ENCODE results near the gene PPP5C. TPM values are rescaled to one million over a fixed set of nuclear protein-coding genes. Genes with fewer than 3 reads are reported as not detected.

Gene PPP5C
- polyA plus RNA-seq, 4 donors = 24.0 to 52.2 (median 39.4) TPM

DNA sequence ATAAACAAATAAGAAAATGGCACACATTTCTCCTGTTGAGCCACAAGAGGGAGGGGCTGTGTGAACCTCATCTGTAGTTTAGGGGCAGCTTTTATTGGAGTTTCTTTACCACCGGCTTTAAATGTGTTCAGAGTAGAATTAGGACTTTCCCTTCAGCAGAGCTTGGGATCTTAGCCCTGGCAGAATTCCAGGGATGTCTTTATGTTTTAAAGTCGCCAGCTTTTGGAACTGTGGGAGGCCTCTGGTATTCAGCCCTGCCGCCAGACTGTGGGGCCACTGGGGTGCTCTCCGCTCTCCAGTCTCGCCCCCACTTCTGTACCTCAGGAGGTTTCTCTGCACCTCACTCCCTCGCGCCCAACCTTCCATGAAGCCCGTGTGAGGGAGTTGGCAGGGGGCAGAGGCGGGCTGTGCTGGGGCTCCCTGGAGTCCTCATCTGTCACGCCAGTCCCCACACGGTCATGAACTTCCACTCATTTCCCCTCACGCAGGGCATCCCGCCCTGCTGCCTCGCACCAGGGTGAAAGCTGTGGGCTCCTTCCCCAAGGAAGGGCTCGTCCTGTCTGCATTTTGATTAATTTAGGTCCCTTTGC, 35.0 kb downstream of the PPP5C start:
- WGBS, 3 donors = 91 to 94% (median 91%) methylated on average over 15 of the region's 15 CpGs
- H3K27me3 ChIP-seq (ENCODE audit: control insufficient read depth in 3 of 3, insufficient read depth in 3 of 3, low read length in 3 of 3) = no peaks in the 10 kb centered on the region
- no peak overlapping the region for H3K4me3 ChIP-seq (ENCODE audit: low read depth in 1 of 3, low read length in 3 of 3)
- no peak overlapping the region for H3K27ac ChIP-seq (ENCODE audit: low read depth in 1 of 3, low read length in 2 of 3)
- FAIRE-seq (no peak), DNase-seq (no peak)
- peaks cover 14 to 63% (median 14%) of the 10 kb centered on the region in 3 donors for H3K36me3 ChIP-seq (ENCODE audit: control insufficient read depth in 3 of 3, insufficient read depth in 2 of 3, low read depth in 1 of 3, low read length in 3 of 3)
- H3K9me3 ChIP-seq (ENCODE audit: control insufficient read depth in 2 of 2, insufficient read depth in 1 of 2, low read depth in 1 of 2, low read length in 1 of 2) = no peaks in the 10 kb centered on the region
- no peaks in the 10 kb centered on the region for H3K4me1 ChIP-seq (ENCODE audit: control insufficient read depth in 3 of 3, insufficient read depth in 2 of 3, low read depth in 1 of 3, low read length in 2 of 3)

DNA sequence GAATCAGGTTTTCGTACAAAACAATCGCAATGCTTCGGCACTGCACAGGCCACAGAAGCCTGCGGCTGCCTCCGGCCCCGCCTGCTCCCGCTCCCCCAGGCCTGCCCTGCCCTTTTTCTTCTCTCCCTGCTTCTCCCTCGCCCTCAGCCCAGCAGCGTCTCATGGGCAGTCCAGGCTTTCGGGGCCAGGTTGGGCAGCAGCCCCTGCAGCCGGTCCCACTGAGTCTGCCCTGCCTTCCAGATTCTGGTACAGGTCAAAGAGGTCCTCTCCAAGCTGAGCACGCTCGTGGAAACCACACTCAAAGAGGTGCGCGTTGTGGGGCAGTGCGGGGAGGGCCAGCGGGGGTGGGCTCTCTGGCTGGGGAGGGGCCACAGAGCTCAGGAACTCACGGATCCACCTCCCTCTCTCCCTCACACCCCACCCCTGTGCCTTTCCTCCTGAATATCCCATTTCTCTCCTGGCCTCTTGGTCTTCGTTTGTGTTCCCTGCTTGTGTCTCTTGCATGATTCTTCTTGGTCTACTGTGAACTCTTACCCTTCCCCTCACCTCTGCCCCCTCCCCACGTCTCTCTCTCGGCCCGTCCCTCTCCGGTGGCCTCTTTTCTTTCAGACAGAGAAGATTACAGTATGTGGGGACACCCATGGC, 36.4 kb downstream of the PPP5C start:
- WGBS, 3 donors = 90 to 92% (median 90%) methylated on average over 22 of the region's 23 CpGs
- H3K4me3 ChIP-seq (ENCODE audit: low read depth in 1 of 3, low read length in 3 of 3) = no peak overlapping the region

DNA sequence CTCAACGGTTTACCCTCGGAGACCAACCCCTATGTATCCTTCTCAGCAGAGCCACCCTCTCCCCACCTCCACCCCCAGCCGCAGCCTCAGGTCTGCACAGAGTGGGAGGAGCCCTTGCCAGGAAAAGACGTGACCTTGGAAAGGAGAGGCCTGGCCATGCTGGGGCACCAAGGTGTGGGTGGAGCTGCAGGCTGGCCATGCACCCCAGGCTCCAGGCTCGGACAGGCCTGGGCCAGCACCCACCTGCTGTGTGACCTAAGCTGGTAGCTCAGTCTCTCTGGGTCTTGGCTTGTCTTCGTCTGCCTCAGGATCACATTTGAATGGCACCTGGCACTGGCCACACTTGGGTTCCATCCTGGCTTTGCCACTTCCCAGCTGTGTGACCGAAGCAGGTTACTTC, 37.0 kb downstream of the PPP5C start:
- H3K27ac ChIP-seq (ENCODE audit: low read depth in 1 of 3, low read length in 2 of 3) = no peak overlapping the region
- 85 to 89% (median 86%) methylated on average over 7 of the region's 7 CpGs for WGBS, 3 donors
- H3K4me3 ChIP-seq (ENCODE audit: low read depth in 1 of 3, low read length in 3 of 3) = no peak overlapping the region
- H3K36me3 ChIP-seq (ENCODE audit: control insufficient read depth in 3 of 3, insufficient read depth in 2 of 3, low read depth in 1 of 3, low read length in 3 of 3) = peaks cover 11 to 79% (median 17%) of the 10 kb centered on the region in 3 donors
- no peak for DNase-seq
- no peaks in the 10 kb centered on the region for H3K9me3 ChIP-seq (ENCODE audit: control insufficient read depth in 2 of 2, insufficient read depth in 1 of 2, low read depth in 1 of 2, low read length in 1 of 2)
- FAIRE-seq = no peak
- no peaks in the 10 kb centered on the region for H3K4me1 ChIP-seq (ENCODE audit: control insufficient read depth in 3 of 3, insufficient read depth in 2 of 3, low read depth in 1 of 3, low read length in 2 of 3)
- H3K27me3 ChIP-seq (ENCODE audit: control insufficient read depth in 3 of 3, insufficient read depth in 3 of 3, low read length in 3 of 3) = no peaks in the 10 kb centered on the region

More for the DNA sequence above, 36.4 kb downstream of the PPP5C start:
- Histone ChIP-seq H3K4me1 (ENCODE audit: control insufficient read depth in 3 of 3, insufficient read depth in 2 of 3, low read depth in 1 of 3, low read length in 2 of 3) (no peaks in the 10 kb centered on the region), H3K36me3 (ENCODE audit: control insufficient read depth in 3 of 3, insufficient read depth in 2 of 3, low read depth in 1 of 3, low read length in 3 of 3) (peaks cover 9 to 74% (median 11%) of the 10 kb centered on the region in 3 donors), H3K27ac (ENCODE audit: low read depth in 1 of 3, low read length in 2 of 3) (no peak overlapping the region), H3K27me3 (ENCODE audit: control insufficient read depth in 3 of 3, insufficient read depth in 3 of 3, low read length in 3 of 3) (no peaks in the 10 kb centered on the region), H3K9me3 (ENCODE audit: control insufficient read depth in 2 of 2, insufficient read depth in 1 of 2, low read depth in 1 of 2, low read length in 1 of 2) (no peaks in the 10 kb centered on the region)
- DNase-seq = no peak
- no peak for FAIRE-seq

DNA sequence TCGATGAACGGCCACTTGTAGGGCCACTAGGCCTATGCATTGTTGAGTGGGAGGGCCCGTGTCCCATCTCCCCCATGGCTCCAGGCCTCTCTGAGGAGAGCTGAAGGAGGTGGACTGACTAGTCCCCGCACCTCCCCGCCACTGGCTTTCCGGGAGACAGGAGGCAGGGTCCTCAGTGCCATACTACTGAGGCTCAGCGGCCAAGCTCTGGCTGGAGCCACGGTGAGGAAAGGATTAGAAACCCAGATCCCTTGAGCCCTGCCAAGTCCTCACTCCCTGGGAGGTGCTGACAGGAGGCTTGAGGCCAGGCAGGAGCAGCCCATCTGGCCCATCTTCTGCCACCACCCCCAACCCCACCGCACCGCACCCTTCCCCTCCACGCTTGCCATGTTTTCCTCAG, 37.5 kb downstream of the PPP5C start:
- 96 to 99% (median 97%) methylated on average over 11 of the region's 11 CpGs for WGBS, 3 donors
- H3K4me1 ChIP-seq (ENCODE audit: control insufficient read depth in 3 of 3, insufficient read depth in 2 of 3, low read depth in 1 of 3, low read length in 2 of 3) = no peaks in the 10 kb centered on the region
- no peak overlapping the region for H3K4me3 ChIP-seq (ENCODE audit: low read depth in 1 of 3, low read length in 3 of 3)
- H3K36me3 ChIP-seq (ENCODE audit: control insufficient read depth in 3 of 3, insufficient read depth in 2 of 3, low read depth in 1 of 3, low read length in 3 of 3) = peaks cover 12 to 79% (median 19%) of the 10 kb centered on the region in 3 donors
- DNase-seq = no peak
- H3K9me3 ChIP-seq (ENCODE audit: control insufficient read depth in 2 of 2, insufficient read depth in 1 of 2, low read depth in 1 of 2, low read length in 1 of 2) = peaks cover 0 to 4% of the 10 kb centered on the region in 2 donors
- no peaks in the 10 kb centered on the region for H3K27me3 ChIP-seq (ENCODE audit: control insufficient read depth in 3 of 3, insufficient read depth in 3 of 3, low read length in 3 of 3)
- no peak overlapping the region for H3K27ac ChIP-seq (ENCODE audit: low read depth in 1 of 3, low read length in 2 of 3)
- no peak for FAIRE-seq

- H3K4me3 ChIP-seq (ENCODE audit: low read depth in 1 of 3, low read length in 3 of 3) = no peak overlapping the region
- FAIRE-seq (no peak), DNase-seq (no peak)
- H3K36me3 ChIP-seq (ENCODE audit: control insufficient read depth in 3 of 3, insufficient read depth in 2 of 3, low read depth in 1 of 3, low read length in 3 of 3) = peaks cover 13 to 87% (median 21%) of the 10 kb centered on the region in 3 donors
- H3K27me3 ChIP-seq (ENCODE audit: control insufficient read depth in 3 of 3, insufficient read depth in 3 of 3, low read length in 3 of 3) = no peaks in the 10 kb centered on the region
- peaks cover 0 to 6% of the 10 kb centered on the region in 2 donors for H3K9me3 ChIP-seq (ENCODE audit: control insufficient read depth in 2 of 2, insufficient read depth in 1 of 2, low read depth in 1 of 2, low read length in 1 of 2)
- no peak overlapping the region for H3K27ac ChIP-seq (ENCODE audit: low read depth in 1 of 3, low read length in 2 of 3)
- 88 to 94% (median 92%) methylated on average over 10 to 11 of the region's 11 CpGs for WGBS, 3 donors
- H3K4me1 ChIP-seq (ENCODE audit: control insufficient read depth in 3 of 3, insufficient read depth in 2 of 3, low read depth in 1 of 3, low read length in 2 of 3) = no peaks in the 10 kb centered on the region
Measured at GRCh38 chr19:46385636-46386035, 38.7 kb downstream of the PPP5C start.

GRCh38 chr19:46386151-46386550, 39.3 kb downstream of the PPP5C start:
- no peak for DNase-seq
- 95 to 97% (median 97%) methylated on average over 8 to 10 of the region's 10 CpGs for WGBS, 3 donors

GRCh38 chr19:46386996-46387712, 40.3 kb downstream of the PPP5C start:
- peaks cover 17 to 93% (median 20%) of the 10 kb centered on the region in 3 donors for H3K36me3 ChIP-seq (ENCODE audit: control insufficient read depth in 3 of 3, insufficient read depth in 2 of 3, low read depth in 1 of 3, low read length in 3 of 3)
- no peaks in the 10 kb centered on the region for H3K4me1 ChIP-seq (ENCODE audit: control insufficient read depth in 3 of 3, insufficient read depth in 2 of 3, low read depth in 1 of 3, low read length in 2 of 3)
- H3K27ac ChIP-seq (ENCODE audit: low read depth in 1 of 3, low read length in 2 of 3) = no peak overlapping the region
- H3K27me3 ChIP-seq (ENCODE audit: control insufficient read depth in 3 of 3, insufficient read depth in 3 of 3, low read length in 3 of 3) = no peaks in the 10 kb centered on the region
- H3K4me3 ChIP-seq (ENCODE audit: low read depth in 1 of 3, low read length in 3 of 3) = no peak overlapping the region
- H3K9me3 ChIP-seq (ENCODE audit: control insufficient read depth in 2 of 2, insufficient read depth in 1 of 2, low read depth in 1 of 2, low read length in 1 of 2) = peaks cover 0 to 6% of the 10 kb centered on the region in 2 donors
- WGBS, 3 donors = 94 to 96% (median 95%) methylated on average over 30 of the region's 30 CpGs
- FAIRE-seq (no peak), DNase-seq (no peak)

More at GRCh38 chr19:46386151-46386550, 39.3 kb downstream of the PPP5C start:
- Histone ChIP-seq H3K36me3 (ENCODE audit: control insufficient read depth in 3 of 3, insufficient read depth in 2 of 3, low read depth in 1 of 3, low read length in 3 of 3) (peaks cover 18 to 93% (median 21%) of the 10 kb centered on the region in 3 donors), H3K9me3 (ENCODE audit: control insufficient read depth in 2 of 2, insufficient read depth in 1 of 2, low read depth in 1 of 2, low read length in 1 of 2) (peaks cover 0 to 6% of the 10 kb centered on the region in 2 donors), H3K27me3 (ENCODE audit: control insufficient read depth in 3 of 3, insufficient read depth in 3 of 3, low read length in 3 of 3) (no peaks in the 10 kb centered on the region), H3K27ac (ENCODE audit: low read depth in 1 of 3, low read length in 2 of 3) (no peak overlapping the region), H3K4me3 (ENCODE audit: low read depth in 1 of 3, low read length in 3 of 3) (no peak overlapping the region), H3K4me1 (ENCODE audit: control insufficient read depth in 3 of 3, insufficient read depth in 2 of 3, low read depth in 1 of 3, low read length in 2 of 3) (no peaks in the 10 kb centered on the region)
- FAIRE-seq = no peak

DNA sequence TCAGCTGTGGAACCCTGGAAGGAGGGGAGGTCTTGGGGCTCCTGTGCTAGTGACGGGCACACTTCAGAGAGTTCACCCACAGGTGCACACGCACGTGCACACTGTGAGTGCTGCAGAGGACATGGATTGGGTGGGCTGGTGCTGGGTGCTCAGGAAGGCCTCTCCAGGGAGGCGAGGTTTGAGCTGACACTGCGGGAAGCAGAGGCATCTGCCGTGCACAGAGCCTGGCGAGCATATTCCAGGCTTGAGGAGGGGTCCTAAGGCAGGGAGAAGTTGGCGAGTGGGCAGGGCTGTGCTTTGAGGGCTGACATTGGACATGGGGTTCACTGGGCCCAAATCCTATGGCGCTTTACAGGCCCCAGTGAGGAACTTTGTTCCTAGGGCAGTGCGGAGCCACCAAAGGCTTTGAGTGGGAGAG, 40.8 kb downstream of the PPP5C start:
- H3K4me3 ChIP-seq (ENCODE audit: low read depth in 1 of 3, low read length in 3 of 3) = no peak overlapping the region
- H3K36me3 ChIP-seq (ENCODE audit: control insufficient read depth in 3 of 3, insufficient read depth in 2 of 3, low read depth in 1 of 3, low read length in 3 of 3) = peaks cover 15 to 97% (median 20%) of the 10 kb centered on the region in 3 donors
- WGBS, 3 donors = 96 to 97% (median 97%) methylated on average over 10 of the region's 10 CpGs
- FAIRE-seq (no peak), DNase-seq (no peak)
- H3K27me3 ChIP-seq (ENCODE audit: control insufficient read depth in 3 of 3, insufficient read depth in 3 of 3, low read length in 3 of 3) = no peaks in the 10 kb centered on the region
- H3K4me1 ChIP-seq (ENCODE audit: control insufficient read depth in 3 of 3, insufficient read depth in 2 of 3, low read depth in 1 of 3, low read length in 2 of 3) = no peaks in the 10 kb centered on the region
- peaks cover 0 to 6% of the 10 kb centered on the region in 2 donors for H3K9me3 ChIP-seq (ENCODE audit: control insufficient read depth in 2 of 2, insufficient read depth in 1 of 2, low read depth in 1 of 2, low read length in 1 of 2)
- no peak overlapping the region for H3K27ac ChIP-seq (ENCODE audit: low read depth in 1 of 3, low read length in 2 of 3)
